ENCODE data around the gene WDR64.
"Not testable (repeated sequence)": the region's sequence is repeated elsewhere in the genome, so short reads cannot be mapped to it uniquely, and the experiment has no call there.

DNA sequence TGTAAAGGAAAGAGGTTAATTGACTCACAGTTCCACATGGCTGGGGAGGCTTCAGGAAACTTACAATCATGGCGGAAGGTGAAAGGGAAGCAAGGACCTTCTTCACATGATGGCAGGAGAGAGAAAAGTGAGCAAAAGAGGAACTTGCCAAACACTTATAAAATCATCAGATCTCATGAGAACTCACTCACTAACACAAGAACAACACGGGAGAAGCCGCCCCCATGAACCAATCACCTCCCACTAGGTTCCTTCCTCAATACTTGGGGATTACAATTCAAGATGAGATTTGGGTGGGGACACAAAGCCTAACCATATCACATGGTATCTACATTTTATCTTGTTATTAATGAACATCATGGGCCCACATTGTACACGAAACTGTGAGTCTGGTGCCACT is 51.7 kb downstream of the WDR64 start:
- TF ChIP-seq CTCF (IDR thresholded peaks at IDR 0.05; ENCODE audit: extremely low read depth in 1 of 2, insufficient read depth in 1 of 2, low read depth in 1 of 2, low read length in 2 of 2); EZH2 (IDR thresholded peaks at IDR 0.05; ENCODE audit: borderline replicate concordance, low read depth, low read length, severe bottlenecking); POLR2AphosphoS5 (IDR thresholded peaks at IDR 0.05; ENCODE audit: insufficient read depth, low read depth, low read length); POLR2A (IDR thresholded peaks at IDR 0.05; ENCODE audit: low read depth, low read length); JUN (IDR thresholded peaks at IDR 0.05; ENCODE audit: borderline replicate concordance, insufficient read depth, insufficient read length, low read depth); FOS (IDR thresholded peaks at IDR 0.05; ENCODE audit: borderline replicate concordance, insufficient read depth, low read length): not testable (repeated sequence)
- TF ChIP-seq, protein P1, sequence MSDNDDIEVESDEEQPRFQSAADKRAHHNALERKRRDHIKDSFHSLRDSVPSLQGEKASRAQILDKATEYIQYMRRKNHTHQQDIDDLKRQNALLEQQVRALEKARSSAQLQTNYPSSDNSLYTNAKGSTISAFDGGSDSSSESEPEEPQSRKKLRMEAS (IDR thresholded peaks at IDR 0.05; ENCODE audit: insufficient read depth, insufficient read length): not testable (repeated sequence)

Data from endothelial cell of umbilical vein (primary cell).